Parathyroid adenoma (tissue), 2 donors: Measurements from ENCODE around the gene TIMM22.
"Not testable (repeated sequence)": the region's sequence is repeated elsewhere in the genome, so short reads cannot be mapped to it uniquely, and the experiment has no call there.

Experiments
- H2AFZ ChIP-seq: fragments of 300-600 bp; sonication (generic); one replicate; pipeline ENCODE4 v1.7.0; 2017; ENCODE audit warnings: antibody characterized with exemption, mild to moderate bottlenecking
- H3K27ac ChIP-seq: fragments of 300-600 bp; sonication (generic); one replicate; pipeline ENCODE4 v1.7.0; 2017
- H3K27me3 ChIP-seq: fragments of 300-600 bp; sonication (generic); one replicate; pipeline ENCODE4 v1.7.0; 2017; ENCODE audit warnings: low read length; ENCODE audit not compliant: control insufficient read depth, insufficient read depth
- H3K36me3 ChIP-seq: fragments of 300-600 bp; sonication (generic); one replicate; pipeline ENCODE4 v1.7.0; 2017; ENCODE audit warnings: low read length; ENCODE audit not compliant: control insufficient read depth, insufficient read depth
- H3K4me1 ChIP-seq: fragments of 300-600 bp; sonication (generic); one replicate; pipeline ENCODE4 v1.7.0; 2017; ENCODE audit warnings: control low read depth
- H3K4me2 ChIP-seq: fragments of 300-600 bp; sonication (generic); one replicate; pipeline ENCODE4 v1.7.0; 2017; ENCODE audit warnings: low read length
- H3K4me3 ChIP-seq: fragments of 300-600 bp; sonication (generic); one replicate; pipeline ENCODE4 v1.7.0; 2017; ENCODE audit warnings: low read depth, low read length
- H3K79me2 ChIP-seq: fragments of 300-600 bp; sonication (generic); one replicate; pipeline ENCODE4 v1.7.0; 2017; ENCODE audit warnings: control low read depth
- H3K9ac ChIP-seq: fragments of 300-600 bp; sonication (generic); one replicate; pipeline ENCODE4 v1.7.0; 2017; ENCODE audit warnings: mild to moderate bottlenecking
- H3K9me3 ChIP-seq: fragments of 300-600 bp; sonication (generic); one replicate; pipeline ENCODE4 v1.7.0; 2017; ENCODE audit warnings: low read length; ENCODE audit not compliant: control insufficient read depth
- CTCF ChIP-seq: fragments of 300-600 bp; sonication (generic); IDR thresholded peaks from one replicate; pipeline ENCODE4 v1.7.0; 2017; ENCODE audit warnings: antibody characterized with exemption, mild to moderate bottlenecking
- donor health status: primary hyperparathyroidism.

TIMM22 gene

GRCh38 chr17:996554-997344, at the start of gene TIMM22:
TIMM22 (plus strand) TSS chr17:997129; CDS start chr17:997143, 14 bp downstream.
- peak within 1 kb of the TSS; percentile 97 for H2AFZ ChIP-seq
- TF ChIP-seq CTCF, result peak; percentile 96
- H3K27me3 ChIP-seq, result no peaks in the 10 kb centered on the region
- peaks cover 9% of the 10 kb centered on the region for H3K79me2 ChIP-seq
- H3K9ac ChIP-seq, result peak within 1 kb of the TSS; percentile 82
- H3K4me2 ChIP-seq, result peak within 1 kb of the TSS; percentile 49
- peak within 1 kb of the TSS; percentile 83 for H3K4me3 ChIP-seq
- H3K9me3 ChIP-seq, result no peaks in the 10 kb centered on the region
- H3K36me3 ChIP-seq, result no peaks in the 10 kb centered on the region
- peak within 1 kb of the TSS; percentile 92 for H3K27ac ChIP-seq
- peaks cover 19% of the 10 kb centered on the region for H3K4me1 ChIP-seq

GRCh38 chr17:948284-948852, 48.6 kb upstream of the TIMM22 start:
- Histone ChIP-seq H3K9me3 (no peaks in the 10 kb centered on the region), H3K4me2 (no peak overlapping the region), H3K27me3 (no peaks in the 10 kb centered on the region), H3K27ac (no peak overlapping the region), H3K4me3 (no peak overlapping the region), H3K79me2 (no peaks in the 10 kb centered on the region), H3K9ac (no peak overlapping the region), H3K36me3 (no peaks in the 10 kb centered on the region), H2AFZ (no peak overlapping the region), H3K4me1 (no peaks in the 10 kb centered on the region)
- TF ChIP-seq CTCF, result no peak

GRCh38 chr17:949623-950303, 47.2 kb upstream of the TIMM22 start:
- no peak overlapping the region for H3K4me2 ChIP-seq
- H3K4me1 ChIP-seq, result no peaks in the 10 kb centered on the region
- H3K27me3 ChIP-seq, result no peaks in the 10 kb centered on the region
- no peaks in the 10 kb centered on the region for H3K9me3 ChIP-seq
- H3K79me2 ChIP-seq, result no peaks in the 10 kb centered on the region
- TF ChIP-seq CTCF, result no peak
- no peak overlapping the region for H2AFZ ChIP-seq
- H3K4me3 ChIP-seq, result no peak overlapping the region
- no peaks in the 10 kb centered on the region for H3K36me3 ChIP-seq
- H3K27ac ChIP-seq, result no peak overlapping the region
- H3K9ac ChIP-seq, result no peak overlapping the region

- Histone ChIP-seq H3K4me1 (no peaks in the 10 kb centered on the region), H3K27ac (no peak overlapping the region), H2AFZ (peak overlapping the region; percentile 53), H3K4me2 (peak overlapping the region; percentile 46), H3K36me3 (no peaks in the 10 kb centered on the region), H3K9ac (no peak overlapping the region), H3K9me3 (no peaks in the 10 kb centered on the region), H3K27me3 (no peaks in the 10 kb centered on the region), H3K79me2 (no peaks in the 10 kb centered on the region), H3K4me3 (no peak overlapping the region)
- TF ChIP-seq CTCF, result no peak
These were observed 45.4 kb upstream of the TIMM22 start for GRCh38 chr17:951325-952132.

GRCh38 chr17:952592-952991, 44.3 kb upstream of the TIMM22 start:
- not testable (repeated sequence) for H3K4me3 ChIP-seq, H3K9me3 ChIP-seq, H3K9ac ChIP-seq, H3K27me3 ChIP-seq, H3K4me1 ChIP-seq, H2AFZ ChIP-seq, H3K79me2 ChIP-seq, H3K27ac ChIP-seq, H3K36me3 ChIP-seq, H3K4me2 ChIP-seq
